Vagina (tissue), 2 donors: ENCODE results near the gene MUC4. TPM values are rescaled to one million over a fixed set of nuclear protein-coding genes. Genes with fewer than 3 reads are reported as not detected.
"Not testable (repeated sequence)": the region's sequence is repeated elsewhere in the genome, so short reads cannot be mapped to it uniquely, and the experiment has no call there.

Experiments used
- DNase-seq, 2 donors: peaks; one replicate each; pipeline ENCODE4 v3.0.0-alpha.2; 2017; ENCODE audit errors: extremely low spot score in 2 of 2
- H3K27ac ChIP-seq: fragments of 200-600 bp; sonication (generic); one replicate; pipeline ENCODE4 v1.5.1; 2019
- H3K27me3 ChIP-seq: fragments of 200-600 bp; sonication (generic); one replicate; pipeline ENCODE4 v1.5.1; 2019
- H3K36me3 ChIP-seq, 2 donors: fragments of 200-600 bp; sonication (generic); one replicate each; pipeline ENCODE4 v1.5.1; 2017 to 2019
- H3K4me1 ChIP-seq: fragments of 200-600 bp; sonication (generic); one replicate; pipeline ENCODE4 v1.5.1; 2019
- H3K4me3 ChIP-seq, 2 donors: fragments of 200-600 bp; sonication (generic); 1 replicate in 1 of 2; 2 replicates in 1 of 2; pipeline ENCODE4 v1.5.1; 2016 to 2019
- H3K9me3 ChIP-seq: fragments of 200-600 bp; sonication (generic); one replicate; pipeline ENCODE4 v1.5.1; 2019
- CTCF ChIP-seq, 3 experiments: fragments of 450-650 bp in 2 of 3; fragments of 200-600 bp in 1 of 3; sonication (generic) in 1 of 3; IDR thresholded peaks; one replicate each; pipeline ENCODE4 v1.5.1; 2017 to 2019; ENCODE audit warnings: antibody characterized with exemption in 3 of 3, mild to moderate bottlenecking in 2 of 3, moderate library complexity in 2 of 3
- POLR2A ChIP-seq, 2 donors: fragments of 450-650 bp; IDR thresholded peaks; one replicate each; pipeline ENCODE4 v1.6.1; 2017; ENCODE audit warnings: antibody characterized with exemption in 2 of 2, mild to moderate bottlenecking in 2 of 2, moderate library complexity in 2 of 2
- POLR2AphosphoS5 ChIP-seq, 2 donors: sonication (generic); formaldehyde crosslinking; IDR thresholded peaks; one replicate each; pipeline ENCODE4 v1.9.0; 2017; ENCODE audit warnings: antibody characterized with exemption in 2 of 2, mild to moderate bottlenecking in 2 of 2, low read depth in 1 of 2; ENCODE audit not compliant: insufficient read depth in 1 of 2
- intact Hi-C: fragments of 100-400 bp; cut with DNase I; formaldehyde crosslinking; loops from one replicate; pipeline ENCODE4 v1.15.1; 2023
- total RNA-seq: library from RNA; depleted of rRNA; stranded (reverse); fragments of >200 nt; gene quantifications from one replicate; pipeline ENCODE4 v1.2.3, GENCODE V29; 2016

The MUC4 gene
- total RNA-seq, 1 donor from 2014 or later = 36.1 TPM

DNA sequence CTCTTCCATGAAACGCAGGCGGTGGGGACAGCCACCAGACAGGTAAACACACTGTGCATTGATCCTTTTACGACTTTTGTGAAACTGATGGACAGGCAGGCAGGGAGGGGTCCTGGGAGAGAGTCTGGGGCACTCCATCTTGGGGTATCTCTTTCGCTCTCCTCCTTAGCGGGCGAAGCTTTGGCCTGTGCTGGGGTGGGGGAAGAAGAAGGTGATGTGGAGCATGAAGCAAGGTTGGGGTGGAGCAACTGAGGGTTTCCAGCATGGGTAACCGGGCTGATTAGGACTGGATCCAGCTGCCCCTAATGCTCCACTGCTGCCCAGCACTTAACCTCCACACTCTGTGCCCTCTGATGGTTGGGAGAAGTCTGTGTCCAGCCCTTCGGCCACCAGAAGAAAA, 65.4 kb downstream of the MUC4 start:
- Histone ChIP-seq H3K36me3 (no peaks in the 10 kb centered on the region), H3K4me3 (no peak overlapping the region), H3K27ac (no peak overlapping the region), H3K9me3 (no peaks in the 10 kb centered on the region), H3K27me3 (no peaks in the 10 kb centered on the region), H3K4me1 (peaks cover 4% of the 10 kb centered on the region)
- TF ChIP-seq CTCF (IDR thresholded peaks at IDR 0.05) = no peak
- no peak for TF ChIP-seq POLR2AphosphoS5 (IDR thresholded peaks at IDR 0.05; ENCODE audit: insufficient read depth in 1 of 2, low read depth in 1 of 2)
- no peak for TF ChIP-seq POLR2A (IDR thresholded peaks at IDR 0.05)
- no peak for DNase-seq
- intact Hi-C loops = no loop called here

GRCh38 chr3:195744437-195744836, 67.3 kb downstream of the MUC4 start:
- peaks cover 4% of the 10 kb centered on the region for H3K4me1 ChIP-seq
- no peak for DNase-seq
- no peaks in the 10 kb centered on the region for H3K27me3 ChIP-seq
- H3K4me3 ChIP-seq = no peak overlapping the region
- TF ChIP-seq CTCF (IDR thresholded peaks at IDR 0.05) (no peak), POLR2A (IDR thresholded peaks at IDR 0.05) (no peak), POLR2AphosphoS5 (IDR thresholded peaks at IDR 0.05; ENCODE audit: insufficient read depth in 1 of 2, low read depth in 1 of 2) (no peak)
- no peaks in the 10 kb centered on the region for H3K9me3 ChIP-seq
- no peak overlapping the region for H3K27ac ChIP-seq
- no peaks in the 10 kb centered on the region for H3K36me3 ChIP-seq
- intact Hi-C loops = no loop called here

DNA sequence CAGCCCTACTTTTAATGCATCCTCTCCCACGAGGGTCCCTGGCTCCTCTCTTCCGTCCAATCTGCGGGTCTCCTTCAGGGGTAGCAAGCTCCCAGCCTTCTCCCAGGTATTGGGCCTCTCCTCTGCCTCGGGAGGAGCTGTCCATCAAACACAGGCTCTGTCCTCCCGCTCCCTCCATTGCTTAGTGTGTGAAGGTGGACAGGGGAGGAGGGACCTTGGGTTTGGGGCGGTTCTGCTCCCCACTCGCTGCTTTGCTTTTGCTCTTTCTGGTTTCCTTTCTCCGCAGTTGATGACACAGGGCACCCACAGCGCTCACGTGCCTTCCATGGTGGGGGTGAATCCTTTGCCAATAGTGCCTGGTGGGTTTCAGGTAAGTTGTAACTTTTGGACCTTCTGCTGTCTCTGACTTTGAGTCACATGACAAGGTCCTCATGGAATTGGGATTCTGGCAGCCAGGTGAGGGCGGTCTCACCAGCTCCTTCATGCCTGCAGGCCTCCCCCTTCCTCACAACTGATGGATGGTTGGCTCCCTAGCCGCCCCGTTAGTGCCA, 72.1 kb downstream of the MUC4 start:
- intact Hi-C loops = no loop called here
- Histone ChIP-seq H3K9me3 (no peaks in the 10 kb centered on the region), H3K27ac (no peak overlapping the region), H3K36me3 (peaks cover 0 to 18% of the 10 kb centered on the region in 2 donors), H3K4me1 (no peaks in the 10 kb centered on the region), H3K27me3 (no peaks in the 10 kb centered on the region), H3K4me3 (no peak overlapping the region)
- DNase-seq = no peak
- TF ChIP-seq POLR2AphosphoS5 (IDR thresholded peaks at IDR 0.05; ENCODE audit: insufficient read depth in 1 of 2, low read depth in 1 of 2) (no peak), POLR2A (IDR thresholded peaks at IDR 0.05) (no peak), CTCF (IDR thresholded peaks at IDR 0.05) (no peak)

DNA sequence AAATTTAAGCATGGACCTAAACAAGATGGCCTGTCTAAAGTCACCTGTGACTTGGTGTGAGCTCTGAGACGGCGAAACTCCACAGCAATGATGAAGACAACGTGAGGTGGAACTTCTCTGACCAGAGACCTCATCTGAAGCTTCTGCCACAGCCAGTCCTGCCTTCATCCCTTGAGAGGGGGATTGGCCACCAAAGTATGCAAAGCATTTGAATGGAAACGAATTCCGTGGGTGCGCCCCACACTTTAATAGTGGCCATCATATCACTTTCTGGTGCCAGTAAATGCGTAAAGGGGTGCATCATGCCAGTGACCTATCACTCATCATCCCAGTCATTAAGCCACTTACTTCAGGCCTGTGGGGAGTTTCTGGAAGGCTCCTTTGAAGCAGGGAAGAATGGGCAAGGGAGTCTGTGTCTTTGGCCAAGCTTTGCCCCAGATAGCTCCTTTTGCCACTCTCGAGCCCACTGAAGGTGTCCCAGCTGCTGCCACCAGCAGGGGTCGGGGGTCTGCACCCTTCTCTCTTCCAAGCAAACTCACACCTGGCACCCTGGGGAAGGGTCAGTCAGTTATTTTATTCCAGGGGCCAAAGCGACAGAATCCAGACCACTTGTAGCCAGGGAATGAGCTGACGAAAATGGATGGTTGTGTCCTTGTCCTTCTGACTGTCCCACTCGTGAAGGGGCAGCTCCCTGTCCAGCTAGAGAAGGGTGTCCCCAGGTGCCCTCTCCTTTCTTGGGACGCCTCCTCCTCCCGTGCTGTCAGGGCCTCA, 73.3 kb downstream of the MUC4 start:
- no peaks in the 10 kb centered on the region for H3K9me3 ChIP-seq
- no peak for DNase-seq
- no peak overlapping the region for H3K4me3 ChIP-seq
- intact Hi-C loops = no loop called here
- no peaks in the 10 kb centered on the region for H3K4me1 ChIP-seq
- peaks cover 0 to 18% of the 10 kb centered on the region in 2 donors for H3K36me3 ChIP-seq
- H3K27me3 ChIP-seq = no peaks in the 10 kb centered on the region
- no peak for TF ChIP-seq CTCF (IDR thresholded peaks at IDR 0.05)
- no peak for TF ChIP-seq POLR2AphosphoS5 (IDR thresholded peaks at IDR 0.05; ENCODE audit: insufficient read depth in 1 of 2, low read depth in 1 of 2)
- no peak for TF ChIP-seq POLR2A (IDR thresholded peaks at IDR 0.05)
- H3K27ac ChIP-seq = no peak overlapping the region

GRCh38 chr3:195737782-195738181, 73.9 kb downstream of the MUC4 start:
- H3K4me1 ChIP-seq, H3K27me3 ChIP-seq, H3K9me3 ChIP-seq, H3K4me3 ChIP-seq, intact Hi-C loops, DNase-seq, H3K27ac ChIP-seq: not testable (repeated sequence)
- H3K36me3 ChIP-seq = peaks cover 0 to 25% of the 10 kb centered on the region in 2 donors
